Vagina (tissue), 2 donors: ENCODE results near the gene RAB39B.

Experiments used
- POLR2A ChIP-seq, 2 donors: fragments of 450-650 bp; IDR thresholded peaks; one replicate each; pipeline ENCODE4 v1.6.1; 2017; ENCODE audit warnings: antibody characterized with exemption in 2 of 2, mild to moderate bottlenecking in 2 of 2, moderate library complexity in 2 of 2
- POLR2AphosphoS5 ChIP-seq, 2 donors: sonication (generic); formaldehyde crosslinking; IDR thresholded peaks; one replicate each; pipeline ENCODE4 v1.9.0; 2017; ENCODE audit warnings: antibody characterized with exemption in 2 of 2, mild to moderate bottlenecking in 2 of 2, low read depth in 1 of 2; ENCODE audit not compliant: insufficient read depth in 1 of 2
- TF ChIP-seq, protein P1 (sequence below), 3 experiments: fragments of 450-650 bp in 2 of 3; fragments of 200-600 bp in 1 of 3; sonication (generic) in 1 of 3; IDR thresholded peaks; one replicate each; pipeline ENCODE4 v1.5.1; 2017 to 2019; ENCODE audit warnings: antibody characterized with exemption in 3 of 3, mild to moderate bottlenecking in 2 of 3, moderate library complexity in 2 of 3

DNA sequence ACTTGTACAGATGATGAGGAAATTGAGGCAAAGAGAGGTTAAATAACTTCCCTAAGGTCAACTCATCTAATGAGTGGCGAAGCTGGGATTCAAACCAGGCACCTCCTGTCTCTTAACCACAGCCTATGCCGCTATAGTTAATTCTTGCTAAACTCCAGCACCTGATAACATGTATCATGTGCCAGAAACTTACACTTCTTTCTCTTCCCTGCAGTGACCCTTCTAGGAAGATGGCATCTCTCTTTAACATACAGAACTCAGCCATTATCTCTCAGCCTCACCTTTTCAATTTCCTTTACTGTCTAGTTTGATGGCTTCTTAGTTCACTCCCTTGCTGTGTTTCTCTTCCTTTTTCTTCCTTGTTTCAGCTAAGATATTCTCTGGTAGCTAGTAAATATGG is 45.5 kb downstream of the RAB39B start:
- TF ChIP-seq, protein P1, sequence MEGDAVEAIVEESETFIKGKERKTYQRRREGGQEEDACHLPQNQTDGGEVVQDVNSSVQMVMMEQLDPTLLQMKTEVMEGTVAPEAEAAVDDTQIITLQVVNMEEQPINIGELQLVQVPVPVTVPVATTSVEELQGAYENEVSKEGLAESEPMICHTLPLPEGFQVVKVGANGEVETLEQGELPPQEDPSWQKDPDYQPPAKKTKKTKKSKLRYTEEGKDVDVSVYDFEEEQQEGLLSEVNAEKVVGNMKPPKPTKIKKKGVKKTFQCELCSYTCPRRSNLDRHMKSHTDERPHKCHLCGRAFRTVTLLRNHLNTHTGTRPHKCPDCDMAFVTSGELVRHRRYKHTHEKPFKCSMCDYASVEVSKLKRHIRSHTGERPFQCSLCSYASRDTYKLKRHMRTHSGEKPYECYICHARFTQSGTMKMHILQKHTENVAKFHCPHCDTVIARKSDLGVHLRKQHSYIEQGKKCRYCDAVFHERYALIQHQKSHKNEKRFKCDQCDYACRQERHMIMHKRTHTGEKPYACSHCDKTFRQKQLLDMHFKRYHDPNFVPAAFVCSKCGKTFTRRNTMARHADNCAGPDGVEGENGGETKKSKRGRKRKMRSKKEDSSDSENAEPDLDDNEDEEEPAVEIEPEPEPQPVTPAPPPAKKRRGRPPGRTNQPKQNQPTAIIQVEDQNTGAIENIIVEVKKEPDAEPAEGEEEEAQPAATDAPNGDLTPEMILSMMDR (IDR thresholded peaks at IDR 0.05), result no peak
- TF ChIP-seq POLR2AphosphoS5 (IDR thresholded peaks at IDR 0.05; ENCODE audit: insufficient read depth in 1 of 2, low read depth in 1 of 2) (no peak), POLR2A (IDR thresholded peaks at IDR 0.05) (no peak)
